Ishikawa (cell line): ENCODE results near the gene NMU.

ENCODE experiments used
- CEBPB ChIP-seq: IDR thresholded peaks from 2 replicates; pipeline ENCODE4 v1.6.1; 2012
- CREB1 ChIP-seq: IDR thresholded peaks from 2 replicates; pipeline ENCODE4 v1.6.1; 2012; ENCODE audit warnings: low read depth
- EGR1 ChIP-seq: IDR thresholded peaks from 2 replicates; pipeline ENCODE4 v1.6.1; 2012
- EP300 ChIP-seq: IDR thresholded peaks from 2 replicates; pipeline ENCODE4 v1.6.1; 2012; ENCODE audit warnings: borderline replicate concordance
- FOXM1 ChIP-seq: IDR thresholded peaks from 2 replicates; pipeline ENCODE4 v1.6.1; 2012; ENCODE audit warnings: low read depth, borderline replicate concordance
- MAX ChIP-seq: IDR thresholded peaks from 2 replicates; pipeline ENCODE4 v1.6.1; 2012
- NFIC ChIP-seq: IDR thresholded peaks from 2 replicates; pipeline ENCODE4 v1.6.1; 2012
- RAD21 ChIP-seq: IDR thresholded peaks from 2 replicates; pipeline ENCODE4 v1.6.1; 2012; ENCODE audit warnings: low read depth
- TAF1 ChIP-seq: IDR thresholded peaks from 2 replicates; pipeline ENCODE4 v1.6.1; 2012; ENCODE audit warnings: low read depth, mild to moderate bottlenecking
- TCF12 ChIP-seq: IDR thresholded peaks from 2 replicates; pipeline ENCODE4 v1.6.1; 2012; ENCODE audit warnings: low read depth
- TEAD4 ChIP-seq: IDR thresholded peaks from 2 replicates; pipeline ENCODE4 v1.6.1; 2012
- YY1 ChIP-seq: IDR thresholded peaks from 2 replicates; pipeline ENCODE4 v1.6.1; 2012; ENCODE audit warnings: low read depth
- ZBTB7A ChIP-seq: IDR thresholded peaks from 2 replicates; pipeline ENCODE4 v1.6.1; 2012; ENCODE audit warnings: low read depth
- TF ChIP-seq, protein P1 (sequence below): IDR thresholded peaks from 2 replicates; pipeline ENCODE4 v1.6.1; 2012
- TF ChIP-seq, protein P2 (sequence below): IDR thresholded peaks from 2 replicates; pipeline ENCODE4 v1.6.1; 2012; ENCODE audit warnings: low read depth, mild to moderate bottlenecking

The NMU gene

GRCh38 chr4:55549888-55550287, 86.2 kb downstream of the NMU start:
- peak; percentile 43 for TF ChIP-seq NFIC
- TF ChIP-seq TCF12: no peak

- TF ChIP-seq, protein P1, sequence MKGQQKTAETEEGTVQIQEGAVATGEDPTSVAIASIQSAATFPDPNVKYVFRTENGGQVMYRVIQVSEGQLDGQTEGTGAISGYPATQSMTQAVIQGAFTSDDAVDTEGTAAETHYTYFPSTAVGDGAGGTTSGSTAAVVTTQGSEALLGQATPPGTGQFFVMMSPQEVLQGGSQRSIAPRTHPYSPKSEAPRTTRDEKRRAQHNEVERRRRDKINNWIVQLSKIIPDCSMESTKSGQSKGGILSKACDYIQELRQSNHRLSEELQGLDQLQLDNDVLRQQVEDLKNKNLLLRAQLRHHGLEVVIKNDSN: no peak
- TF ChIP-seq MAX: no peak
- TF ChIP-seq EP300: no peak
- no peak for TF ChIP-seq ZBTB7A
- TF ChIP-seq, protein P2, sequence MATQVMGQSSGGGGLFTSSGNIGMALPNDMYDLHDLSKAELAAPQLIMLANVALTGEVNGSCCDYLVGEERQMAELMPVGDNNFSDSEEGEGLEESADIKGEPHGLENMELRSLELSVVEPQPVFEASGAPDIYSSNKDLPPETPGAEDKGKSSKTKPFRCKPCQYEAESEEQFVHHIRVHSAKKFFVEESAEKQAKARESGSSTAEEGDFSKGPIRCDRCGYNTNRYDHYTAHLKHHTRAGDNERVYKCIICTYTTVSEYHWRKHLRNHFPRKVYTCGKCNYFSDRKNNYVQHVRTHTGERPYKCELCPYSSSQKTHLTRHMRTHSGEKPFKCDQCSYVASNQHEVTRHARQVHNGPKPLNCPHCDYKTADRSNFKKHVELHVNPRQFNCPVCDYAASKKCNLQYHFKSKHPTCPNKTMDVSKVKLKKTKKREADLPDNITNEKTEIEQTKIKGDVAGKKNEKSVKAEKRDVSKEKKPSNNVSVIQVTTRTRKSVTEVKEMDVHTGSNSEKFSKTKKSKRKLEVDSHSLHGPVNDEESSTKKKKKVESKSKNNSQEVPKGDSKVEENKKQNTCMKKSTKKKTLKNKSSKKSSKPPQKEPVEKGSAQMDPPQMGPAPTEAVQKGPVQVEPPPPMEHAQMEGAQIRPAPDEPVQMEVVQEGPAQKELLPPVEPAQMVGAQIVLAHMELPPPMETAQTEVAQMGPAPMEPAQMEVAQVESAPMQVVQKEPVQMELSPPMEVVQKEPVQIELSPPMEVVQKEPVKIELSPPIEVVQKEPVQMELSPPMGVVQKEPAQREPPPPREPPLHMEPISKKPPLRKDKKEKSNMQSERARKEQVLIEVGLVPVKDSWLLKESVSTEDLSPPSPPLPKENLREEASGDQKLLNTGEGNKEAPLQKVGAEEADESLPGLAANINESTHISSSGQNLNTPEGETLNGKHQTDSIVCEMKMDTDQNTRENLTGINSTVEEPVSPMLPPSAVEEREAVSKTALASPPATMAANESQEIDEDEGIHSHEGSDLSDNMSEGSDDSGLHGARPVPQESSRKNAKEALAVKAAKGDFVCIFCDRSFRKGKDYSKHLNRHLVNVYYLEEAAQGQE: no peak
- no peak for TF ChIP-seq NFIC
- TF ChIP-seq YY1: no peak
- TF ChIP-seq CREB1: no peak
- no peak for TF ChIP-seq FOXM1
These were observed 88.2 kb downstream of the NMU start for GRCh38 chr4:55547918-55548317.

DNA sequence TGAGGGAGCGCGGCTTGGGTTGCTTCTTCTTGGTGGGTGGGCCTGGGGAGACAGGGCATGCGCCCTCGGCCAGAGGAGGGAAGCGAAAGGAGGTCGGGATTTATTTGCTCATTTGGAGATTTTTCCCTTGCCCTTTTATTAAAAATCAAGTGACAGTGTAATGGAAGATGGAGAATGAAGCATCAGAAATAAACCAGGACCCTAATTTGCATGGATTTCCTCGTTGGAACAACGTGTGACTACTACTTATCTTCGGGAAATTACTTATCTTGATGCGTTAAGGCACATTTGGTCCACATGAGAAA, 88.7 kb downstream of the NMU start:
- TF ChIP-seq YY1: no peak
- TF ChIP-seq, protein P1: no peak
- TF ChIP-seq NFIC: no peak

GRCh38 chr4:55546756-55547465, 89.2 kb downstream of the NMU start, which contains the start of gene CLOCK:
Gene CLOCK, minus strand, starts transcription at chr4:55546909. Its CDS starts 64,124 bp downstream, at chr4:55482785.
- TF ChIP-seq CEBPB (no peak), ZBTB7A (peak; percentile 25; the same call in 1 of the 2 replicates), YY1 (no peak), TCF12 (no peak), RAD21 (peak; percentile 6; the same call in 1 of the 2 replicates), MAX (peak; percentile 21; the same call in 1 of the 2 replicates)
- TF ChIP-seq, protein P1: no peak
- TF ChIP-seq, protein P2: no peak

- no peak for TF ChIP-seq MAX
- no peak for TF ChIP-seq RAD21
- TF ChIP-seq TCF12: no peak
- no peak for TF ChIP-seq ZBTB7A
- TF ChIP-seq, protein P2: no peak
- no peak for TF ChIP-seq TEAD4
- TF ChIP-seq CEBPB: no peak
- TF ChIP-seq NFIC: no peak
- no peak for TF ChIP-seq EGR1
- TF ChIP-seq, protein P1: no peak
- TF ChIP-seq TAF1: no peak
- no peak for TF ChIP-seq CREB1
- TF ChIP-seq EP300: no peak
- TF ChIP-seq YY1: no peak
- no peak for TF ChIP-seq FOXM1
These were observed 89.7 kb downstream of the NMU start for GRCh38 chr4:55546506-55546755.
